ENCODE data around the gene SNX32.
A peak's percentile ranks its signal among the peaks of the same experiment; 100 is the strongest.

The SNX32 gene

DNA sequence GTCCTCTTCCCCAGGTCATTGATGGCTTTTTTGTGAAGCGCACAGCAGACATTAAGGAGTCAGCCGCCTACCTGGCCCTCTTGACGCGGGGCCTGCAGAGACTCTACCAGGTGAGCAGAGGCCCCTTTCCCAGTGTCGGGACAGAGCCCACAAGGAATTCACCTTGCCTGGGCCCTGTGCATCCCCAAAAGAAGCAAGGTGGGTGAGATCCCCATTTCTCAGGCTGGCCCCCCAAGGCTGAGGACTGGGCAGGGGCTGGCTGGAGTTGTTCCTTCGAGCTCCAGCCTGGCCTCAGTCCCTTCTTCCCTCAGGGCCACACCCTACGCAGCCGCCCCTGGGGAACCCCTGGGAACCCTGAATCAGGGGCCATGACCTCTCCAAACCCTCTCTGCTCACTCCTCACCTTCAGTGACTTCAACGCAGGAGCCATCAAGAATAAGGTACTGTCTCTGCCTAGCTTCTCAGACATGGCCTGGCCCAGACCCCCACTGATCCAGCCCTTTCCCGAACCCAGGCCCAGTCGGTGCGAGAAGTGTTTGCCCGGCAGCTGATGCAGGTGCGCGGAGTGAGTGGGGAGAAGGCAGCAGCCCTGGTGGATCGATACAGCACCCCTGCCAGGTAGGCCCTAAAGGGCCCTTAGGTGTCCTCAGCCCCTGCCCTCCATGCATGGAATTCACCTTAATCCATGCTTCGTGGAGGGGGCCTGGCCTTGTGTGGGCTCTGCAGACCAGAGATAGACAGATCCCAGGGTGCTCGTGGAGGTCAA lies 31.1 kb downstream of the SNX32 start:
- Mint-ChIP-seq H3K4me3 (no peak overlapping the region), H3K27ac (ENCODE audit: low read depth) (no peak overlapping the region), H3K27me3 (no peaks in the 10 kb centered on the region), H3K36me3 (ENCODE audit: insufficient read depth) (peaks cover 34% of the 10 kb centered on the region), H3K4me1 (peaks cover 40% of the 10 kb centered on the region), H3K9me3 (no peaks in the 10 kb centered on the region)
- no peak for ATAC-seq (replicated peaks; ENCODE audit: extremely low read depth, poor library complexity, severe bottlenecking)
- no peak for DNase-seq (ENCODE audit: low spot score in 2 of 2)

DNA sequence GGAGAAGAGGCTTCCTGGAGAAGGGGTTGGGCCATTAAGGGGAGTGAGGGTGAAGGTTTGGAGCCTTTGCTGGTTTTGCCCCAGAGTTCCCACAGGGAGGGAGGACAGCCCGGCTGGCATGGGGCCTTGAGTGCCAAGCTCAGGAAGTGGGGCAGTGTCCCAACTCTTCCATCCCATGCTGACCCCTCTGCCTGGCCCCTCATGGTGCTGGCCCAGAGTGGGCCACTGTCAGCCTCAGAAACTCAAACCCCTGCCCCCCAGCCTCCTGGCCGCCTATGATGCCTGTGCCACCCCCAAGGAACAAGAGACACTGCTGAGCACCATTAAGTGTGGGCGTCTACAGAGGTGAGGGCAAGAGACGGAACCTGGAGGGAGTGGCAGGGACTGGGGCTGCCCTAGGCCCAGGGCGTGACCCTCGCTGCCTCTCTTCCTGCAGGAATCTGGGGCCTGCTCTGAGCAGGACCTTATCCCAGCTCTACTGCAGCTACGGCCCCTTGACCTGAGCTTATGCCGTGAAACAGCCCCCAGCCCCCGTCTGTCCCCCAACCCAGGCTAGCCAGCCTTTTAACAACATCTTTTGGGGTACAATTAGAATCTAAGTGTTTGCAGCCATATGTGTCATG lies 31.9 kb downstream of the SNX32 start:
- Mint-ChIP-seq H3K27me3 (no peaks in the 10 kb centered on the region), H3K9me3 (no peaks in the 10 kb centered on the region), H3K27ac (ENCODE audit: low read depth) (no peak overlapping the region), H3K4me3 (no peak overlapping the region), H3K36me3 (ENCODE audit: insufficient read depth) (peaks cover 29% of the 10 kb centered on the region), H3K4me1 (peaks cover 41% of the 10 kb centered on the region)
- DNase-seq (ENCODE audit: low spot score in 2 of 2) = no peak
- ATAC-seq (replicated peaks; ENCODE audit: extremely low read depth, poor library complexity, severe bottlenecking) = no peak

DNA sequence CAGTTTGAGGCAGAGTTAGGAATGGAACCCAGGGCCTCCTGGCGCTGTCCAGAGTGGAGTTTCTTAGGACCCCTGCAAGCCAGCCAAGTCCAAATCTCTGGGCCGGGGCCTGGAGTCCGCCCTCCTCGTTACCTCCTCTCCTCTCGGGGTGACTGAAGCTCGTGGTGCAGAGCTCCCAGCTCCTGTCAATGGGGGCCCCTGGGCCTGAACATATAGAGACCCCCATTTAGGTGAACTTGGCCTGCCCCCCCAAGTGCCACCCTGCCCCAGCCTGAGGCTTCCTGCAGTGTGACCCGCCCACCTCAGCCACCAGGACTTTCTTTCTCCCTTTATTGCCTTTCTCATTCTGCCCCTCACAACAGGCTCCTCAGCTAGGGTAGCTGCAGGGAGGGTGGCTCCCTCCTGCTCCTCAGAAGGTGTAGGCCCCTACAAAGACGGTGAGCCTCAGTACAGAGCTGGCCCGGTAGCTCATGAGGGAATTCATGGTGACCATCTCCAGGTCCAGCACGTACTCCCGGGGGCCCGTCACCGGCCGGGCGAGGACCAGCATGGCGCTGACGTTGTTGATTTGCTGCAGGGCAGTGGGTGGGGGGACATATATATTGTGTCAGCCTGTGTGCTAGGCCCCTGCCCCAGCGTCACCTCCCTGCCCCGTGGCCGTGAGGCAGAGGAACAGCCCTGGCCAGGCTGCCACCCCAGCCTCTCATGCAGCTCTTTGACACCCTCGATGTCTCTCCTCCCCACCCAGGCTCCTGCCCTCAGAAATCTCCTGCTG lies 32.9 kb downstream of the SNX32 start:
- H3K27ac Mint-ChIP-seq (ENCODE audit: low read depth) = no peak overlapping the region
- ATAC-seq (replicated peaks; ENCODE audit: extremely low read depth, poor library complexity, severe bottlenecking) = no peak
- no peak for DNase-seq (ENCODE audit: low spot score in 2 of 2)
- no peak overlapping the region for H3K4me3 Mint-ChIP-seq
- H3K27me3 Mint-ChIP-seq = no peaks in the 10 kb centered on the region
- H3K9me3 Mint-ChIP-seq = no peaks in the 10 kb centered on the region
- peaks cover 38% of the 10 kb centered on the region for H3K4me1 Mint-ChIP-seq
- peaks cover 26% of the 10 kb centered on the region for H3K36me3 Mint-ChIP-seq (ENCODE audit: insufficient read depth)

DNA sequence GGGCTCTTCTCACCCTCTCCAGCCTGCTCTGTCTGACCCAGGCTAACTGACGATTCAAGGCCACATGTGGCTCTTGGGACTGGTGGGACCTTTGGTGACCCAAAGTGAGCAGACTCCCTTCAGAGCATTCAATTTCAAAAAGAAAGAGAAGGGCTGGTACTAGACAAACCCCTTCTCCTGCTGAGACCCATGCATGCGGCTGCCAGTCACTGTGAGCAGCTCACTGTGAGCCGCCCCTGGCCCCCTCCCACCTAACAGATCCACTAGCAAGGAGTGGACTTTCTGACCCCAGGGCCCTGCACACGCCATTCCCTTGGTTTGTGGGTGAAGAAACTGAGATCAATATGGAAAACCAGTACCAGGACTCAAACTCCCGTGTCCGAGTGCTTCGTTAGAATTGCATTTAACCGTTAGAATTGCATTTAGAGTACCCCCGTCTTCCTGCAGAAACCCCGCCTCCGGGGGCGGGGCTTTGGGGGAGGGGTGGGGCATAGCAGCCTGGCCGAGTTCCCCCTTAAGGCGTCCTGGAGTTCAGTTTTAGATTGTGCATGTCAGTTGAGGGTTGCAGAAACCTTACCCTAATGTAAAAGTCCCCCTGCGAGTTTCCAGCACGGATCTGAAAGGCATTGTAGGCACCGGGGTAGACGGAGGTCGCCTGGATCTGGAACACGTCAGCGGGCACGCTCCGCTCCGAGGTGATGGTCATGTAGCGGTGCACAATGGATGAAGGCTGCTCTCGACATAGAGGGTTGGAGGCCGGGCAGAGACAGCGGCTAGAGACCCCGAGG lies 33.7 kb downstream of the SNX32 start:
- ATAC-seq (replicated peaks; ENCODE audit: extremely low read depth, poor library complexity, severe bottlenecking) = no peak
- Mint-ChIP-seq H3K27me3 (no peaks in the 10 kb centered on the region), H3K27ac (ENCODE audit: low read depth) (no peak overlapping the region), H3K9me3 (no peaks in the 10 kb centered on the region), H3K4me1 (peaks cover 35% of the 10 kb centered on the region), H3K4me3 (no peak overlapping the region), H3K36me3 (ENCODE audit: insufficient read depth) (peaks cover 21% of the 10 kb centered on the region)
- DNase-seq (ENCODE audit: low spot score in 2 of 2) = no peak

DNA sequence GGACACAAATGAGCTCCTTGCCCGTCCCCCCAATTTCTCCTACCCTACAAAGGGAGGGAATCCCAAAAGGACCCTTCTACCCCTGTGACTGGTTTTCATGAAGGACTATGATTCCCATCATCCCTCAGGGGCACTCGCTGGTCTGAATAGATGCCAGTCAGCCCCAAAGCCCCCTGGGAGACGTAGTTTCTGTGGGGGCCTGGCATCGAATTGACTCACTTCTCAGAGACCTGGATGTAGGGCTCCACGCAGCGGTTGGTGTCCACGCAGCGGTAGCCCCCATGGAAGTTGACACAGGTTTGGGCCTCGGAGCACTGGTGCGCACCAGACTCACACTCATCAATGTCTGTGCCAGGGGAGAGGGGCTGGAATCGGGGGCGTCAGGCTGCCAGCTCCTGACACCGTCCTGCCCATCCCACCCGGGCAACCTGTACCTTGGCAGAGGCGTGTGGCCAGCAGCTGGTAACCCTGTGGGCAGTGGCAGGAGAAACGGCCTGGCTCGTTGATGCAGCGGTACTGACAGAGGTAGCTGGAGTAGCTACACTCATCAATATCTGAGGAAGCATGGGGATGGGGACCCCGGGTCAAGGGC lies 34.4 kb downstream of the SNX32 start:
- Mint-ChIP-seq H3K9me3 (no peaks in the 10 kb centered on the region), H3K4me3 (no peak overlapping the region), H3K27me3 (no peaks in the 10 kb centered on the region), H3K36me3 (ENCODE audit: insufficient read depth) (peaks cover 23% of the 10 kb centered on the region), H3K4me1 (peaks cover 32% of the 10 kb centered on the region), H3K27ac (ENCODE audit: low read depth) (no peak overlapping the region)
- DNase-seq (ENCODE audit: low spot score in 2 of 2) (no peak), ATAC-seq (replicated peaks; ENCODE audit: extremely low read depth, poor library complexity, severe bottlenecking) (peak; percentile 45)

DNA sequence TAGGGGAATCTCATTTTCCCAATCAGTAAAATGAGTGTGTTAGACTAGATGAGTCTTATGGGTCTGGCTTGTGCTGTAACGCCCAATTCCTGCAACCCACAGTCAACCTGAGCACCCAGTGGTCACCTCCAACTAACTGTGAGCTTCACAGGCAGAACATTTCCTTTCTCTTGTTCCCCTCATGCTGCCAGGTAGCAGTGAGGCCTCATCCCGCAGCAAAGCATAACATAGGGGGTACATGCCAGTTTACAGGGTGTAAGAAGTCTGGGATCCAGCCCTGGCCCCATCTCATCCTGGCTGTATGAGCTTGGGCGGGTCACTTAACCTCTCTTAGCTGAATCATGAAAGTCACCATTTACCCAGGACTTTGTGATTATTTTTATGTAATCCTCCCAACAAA lies 35.1 kb downstream of the SNX32 start:
- peaks cover 24% of the 10 kb centered on the region for H3K36me3 Mint-ChIP-seq (ENCODE audit: insufficient read depth)

DNA sequence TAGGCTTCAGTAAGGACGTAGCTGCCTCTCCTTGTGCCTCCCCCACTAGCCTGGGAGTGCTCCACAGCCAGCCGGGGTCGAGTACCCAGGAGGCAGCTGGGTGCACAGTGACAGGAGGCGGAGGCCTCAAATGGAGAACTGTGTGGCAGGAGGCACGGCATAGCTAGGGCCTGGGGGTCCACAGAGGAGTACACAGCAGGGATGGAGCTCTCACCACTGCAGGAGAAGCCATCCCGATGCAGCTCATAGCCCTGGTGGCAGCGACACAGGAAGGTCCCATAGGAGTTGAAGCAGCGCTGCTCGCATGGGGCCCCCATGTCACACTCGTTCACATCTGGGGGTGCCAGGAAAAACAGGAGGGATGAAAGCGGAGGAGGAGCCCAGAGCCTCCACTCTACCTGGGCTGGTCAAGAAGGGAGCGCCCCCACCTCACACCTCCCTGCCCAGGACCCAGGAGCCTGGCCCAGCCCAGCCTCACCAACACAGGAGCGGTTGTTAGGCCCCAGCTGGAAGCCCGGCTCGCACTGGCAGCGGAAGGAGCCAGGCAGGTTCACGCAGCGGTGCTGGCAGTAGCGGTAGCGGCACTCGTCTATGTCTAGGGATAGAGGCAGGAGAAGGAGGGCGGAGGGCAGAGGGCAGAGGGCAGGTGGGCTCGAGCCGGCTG lies 36.0 kb downstream of the SNX32 start:
- Mint-ChIP-seq H3K27me3 (no peaks in the 10 kb centered on the region), H3K36me3 (ENCODE audit: insufficient read depth) (peaks cover 20% of the 10 kb centered on the region), H3K4me3 (peak overlapping the region; percentile 16), H3K9me3 (no peaks in the 10 kb centered on the region), H3K4me1 (peaks cover 35% of the 10 kb centered on the region), H3K27ac (ENCODE audit: low read depth) (no peak overlapping the region)
- DNase-seq (ENCODE audit: low spot score in 2 of 2) (no peak), ATAC-seq (replicated peaks; ENCODE audit: extremely low read depth, poor library complexity, severe bottlenecking) (no peak)

More for the DNA sequence above, 35.1 kb downstream of the SNX32 start:
- DNase-seq (ENCODE audit: low spot score in 2 of 2) (no peak), ATAC-seq (replicated peaks; ENCODE audit: extremely low read depth, poor library complexity, severe bottlenecking) (no peak)
- H3K4me3 Mint-ChIP-seq = no peak overlapping the region
- no peaks in the 10 kb centered on the region for H3K9me3 Mint-ChIP-seq
- H3K27ac Mint-ChIP-seq (ENCODE audit: low read depth) = no peak overlapping the region
- H3K27me3 Mint-ChIP-seq = no peaks in the 10 kb centered on the region
- H3K4me1 Mint-ChIP-seq = peaks cover 35% of the 10 kb centered on the region

DNA sequence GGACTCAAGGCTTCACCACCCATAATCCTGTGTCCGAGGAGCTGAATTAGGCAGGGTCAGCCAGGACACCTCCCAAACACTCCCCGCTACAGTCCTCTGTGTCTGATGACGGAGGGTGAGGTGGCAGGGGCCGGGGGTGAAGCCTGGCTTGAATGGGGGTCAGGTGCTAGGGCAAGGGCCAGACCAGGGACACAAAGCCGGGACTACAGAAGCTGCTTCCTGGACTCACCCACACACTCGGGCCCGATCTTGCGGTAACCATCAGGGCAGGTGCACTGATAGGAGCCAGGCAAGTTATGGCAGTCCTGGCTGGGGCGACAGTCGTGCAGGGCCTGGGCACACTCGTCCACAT lies 36.5 kb downstream of the SNX32 start:
- Mint-ChIP-seq H3K36me3 (ENCODE audit: insufficient read depth) (peaks cover 17% of the 10 kb centered on the region), H3K4me3 (no peak overlapping the region), H3K27ac (ENCODE audit: low read depth) (no peak overlapping the region), H3K9me3 (no peaks in the 10 kb centered on the region), H3K4me1 (peaks cover 35% of the 10 kb centered on the region), H3K27me3 (no peaks in the 10 kb centered on the region)
- no peak for DNase-seq (ENCODE audit: low spot score in 2 of 2)
- no peak for ATAC-seq (replicated peaks; ENCODE audit: extremely low read depth, poor library complexity, severe bottlenecking)

DNA sequence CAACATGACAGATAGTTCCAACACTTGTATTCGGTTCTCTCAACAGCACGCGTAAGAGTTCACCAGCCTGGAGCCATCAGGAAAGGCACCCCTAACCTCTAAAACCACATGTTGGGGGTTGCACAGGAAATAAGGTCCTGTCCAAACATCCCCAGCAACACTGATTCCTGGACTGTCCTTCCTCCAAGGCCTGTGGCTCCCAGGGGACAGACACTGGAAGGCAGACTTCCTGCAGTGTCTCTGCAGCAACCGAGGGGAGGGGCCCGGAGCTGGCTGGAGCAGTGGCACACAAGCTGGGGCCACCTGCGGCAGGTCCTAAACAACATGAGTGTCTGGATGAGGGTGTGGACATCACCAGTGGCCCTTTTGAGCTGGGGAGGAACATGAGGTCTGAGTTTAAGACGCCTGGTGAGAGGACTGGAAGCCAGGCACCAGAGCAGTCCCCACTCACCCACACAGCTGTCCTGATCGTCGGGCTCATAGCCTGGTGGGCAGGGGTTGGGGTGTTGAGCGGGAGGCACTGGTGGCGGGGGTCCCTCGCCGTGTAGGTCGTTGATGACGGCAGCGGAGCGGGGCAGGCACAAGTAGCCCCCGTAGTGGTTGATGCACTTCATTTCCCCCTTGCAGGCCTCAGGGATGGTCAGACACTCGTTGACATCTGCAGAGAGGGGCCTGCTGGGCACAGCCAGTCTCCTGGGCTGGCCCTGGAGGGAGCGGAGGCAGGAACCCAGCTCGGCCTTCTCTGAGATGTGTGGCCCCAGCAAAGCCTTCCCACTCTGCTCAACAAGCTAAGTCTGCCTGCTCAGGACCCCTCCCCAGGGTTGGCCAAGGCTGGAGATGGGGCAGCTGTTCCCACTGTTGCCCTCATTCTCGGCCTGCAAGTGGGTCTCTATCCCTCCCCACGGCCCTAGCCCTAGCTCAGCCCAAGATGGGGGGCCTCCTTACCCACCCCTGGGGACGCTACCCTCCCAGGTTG lies 37.2 kb downstream of the SNX32 start:
- H3K27ac Mint-ChIP-seq (ENCODE audit: low read depth) = no peak overlapping the region
- peaks cover 35% of the 10 kb centered on the region for H3K4me1 Mint-ChIP-seq
- H3K4me3 Mint-ChIP-seq = peak overlapping the region; percentile 49
- ATAC-seq (replicated peaks; ENCODE audit: extremely low read depth, poor library complexity, severe bottlenecking) = no peak
- peaks cover 15% of the 10 kb centered on the region for H3K36me3 Mint-ChIP-seq (ENCODE audit: insufficient read depth)
- no peaks in the 10 kb centered on the region for H3K9me3 Mint-ChIP-seq
- H3K27me3 Mint-ChIP-seq = no peaks in the 10 kb centered on the region
- DNase-seq (ENCODE audit: low spot score in 2 of 2) = no peak

DNA sequence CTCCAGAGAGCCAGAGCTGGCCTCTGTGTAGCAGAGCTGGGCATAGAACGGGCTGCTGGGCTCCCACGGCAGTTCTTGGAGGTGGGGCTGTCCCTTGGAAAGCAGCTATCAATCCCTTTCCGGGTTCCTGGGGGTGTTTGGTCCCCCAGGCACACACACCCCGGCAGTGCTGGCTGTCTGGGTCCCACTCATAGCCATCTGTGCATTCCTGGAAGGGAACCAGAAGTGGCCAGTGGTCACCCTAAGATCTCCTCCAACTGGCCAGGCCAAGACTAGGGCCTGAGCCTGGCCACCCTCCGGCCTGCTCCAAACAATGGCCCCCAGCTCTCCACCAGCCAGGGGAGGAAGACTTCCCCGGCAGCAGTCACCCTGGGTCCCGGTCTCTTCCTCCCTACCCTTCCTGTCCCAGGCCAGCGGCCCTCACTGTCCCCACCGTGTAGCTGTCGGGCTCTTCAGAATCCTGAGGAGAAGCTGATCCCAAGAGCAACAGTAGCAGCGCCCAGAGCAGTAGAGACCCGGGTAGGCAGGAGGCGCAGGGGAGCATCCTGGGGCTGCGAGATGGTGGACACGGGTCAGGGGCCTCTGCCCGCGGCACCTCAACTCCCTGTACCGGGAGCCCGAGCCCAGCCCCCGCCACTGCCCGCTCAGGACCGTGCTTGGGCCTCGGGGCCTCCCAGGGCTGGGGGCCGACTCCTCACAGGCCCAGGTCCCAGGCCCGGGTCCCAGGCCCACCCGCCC lies 38.2 kb downstream of the SNX32 start:
- H3K36me3 Mint-ChIP-seq (ENCODE audit: insufficient read depth) = peaks cover 12% of the 10 kb centered on the region
- ATAC-seq (replicated peaks; ENCODE audit: extremely low read depth, poor library complexity, severe bottlenecking) = no peak
- H3K27ac Mint-ChIP-seq (ENCODE audit: low read depth) = peak overlapping the region; percentile 64
- H3K4me3 Mint-ChIP-seq = peak overlapping the region; percentile 49
- H3K4me1 Mint-ChIP-seq = peaks cover 32% of the 10 kb centered on the region
- no peaks in the 10 kb centered on the region for H3K27me3 Mint-ChIP-seq
- no peaks in the 10 kb centered on the region for H3K9me3 Mint-ChIP-seq
- no peak for DNase-seq (ENCODE audit: low spot score in 2 of 2)
